Retinal pigment epithelial cell (primary cell): ENCODE measurements around the gene RNF150.

Experiments used
- DNase-seq: peaks from one replicate; pipeline ENCODE4 v3.0.0-alpha.2; 2010; ENCODE audit warnings: low read depth
- H3K4me3 ChIP-seq: 2 replicates; pipeline ENCODE4 v1.5.1; 2011; ENCODE audit warnings: mild to moderate bottlenecking, low read length, control low read depth, moderate library complexity
- TF ChIP-seq, protein P1 (sequence below): conservative IDR thresholded peaks from 2 replicates; pipeline ENCODE4 v1.5.1; 2011; ENCODE audit warnings: low read depth, low read length, control low read depth, inconsistent platforms

RNF150 gene

DNA sequence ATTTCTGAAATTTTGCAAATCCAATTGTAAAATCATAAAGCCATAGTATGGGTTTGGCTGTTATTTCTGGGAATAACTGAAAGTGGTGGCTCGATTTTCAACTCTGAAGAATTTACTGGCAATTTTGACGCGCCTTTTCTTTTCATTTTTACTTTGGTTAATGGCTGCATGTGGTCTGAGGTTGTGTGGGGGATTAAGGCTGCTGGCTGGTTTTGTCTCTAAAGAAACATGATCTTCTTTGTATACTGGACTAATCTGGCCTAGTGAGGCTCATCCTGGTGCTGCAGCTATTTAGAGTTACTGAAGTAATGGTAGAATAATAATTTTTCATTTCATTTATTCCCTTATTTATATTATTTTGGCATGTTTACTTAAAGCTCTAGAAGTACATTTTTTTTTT, 164.0 kb downstream of the RNF150 start:
- TF ChIP-seq, protein P1, sequence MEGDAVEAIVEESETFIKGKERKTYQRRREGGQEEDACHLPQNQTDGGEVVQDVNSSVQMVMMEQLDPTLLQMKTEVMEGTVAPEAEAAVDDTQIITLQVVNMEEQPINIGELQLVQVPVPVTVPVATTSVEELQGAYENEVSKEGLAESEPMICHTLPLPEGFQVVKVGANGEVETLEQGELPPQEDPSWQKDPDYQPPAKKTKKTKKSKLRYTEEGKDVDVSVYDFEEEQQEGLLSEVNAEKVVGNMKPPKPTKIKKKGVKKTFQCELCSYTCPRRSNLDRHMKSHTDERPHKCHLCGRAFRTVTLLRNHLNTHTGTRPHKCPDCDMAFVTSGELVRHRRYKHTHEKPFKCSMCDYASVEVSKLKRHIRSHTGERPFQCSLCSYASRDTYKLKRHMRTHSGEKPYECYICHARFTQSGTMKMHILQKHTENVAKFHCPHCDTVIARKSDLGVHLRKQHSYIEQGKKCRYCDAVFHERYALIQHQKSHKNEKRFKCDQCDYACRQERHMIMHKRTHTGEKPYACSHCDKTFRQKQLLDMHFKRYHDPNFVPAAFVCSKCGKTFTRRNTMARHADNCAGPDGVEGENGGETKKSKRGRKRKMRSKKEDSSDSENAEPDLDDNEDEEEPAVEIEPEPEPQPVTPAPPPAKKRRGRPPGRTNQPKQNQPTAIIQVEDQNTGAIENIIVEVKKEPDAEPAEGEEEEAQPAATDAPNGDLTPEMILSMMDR: no peak
- DNase-seq: no peak
- H3K4me3 ChIP-seq: no peak overlapping the region

DNA sequence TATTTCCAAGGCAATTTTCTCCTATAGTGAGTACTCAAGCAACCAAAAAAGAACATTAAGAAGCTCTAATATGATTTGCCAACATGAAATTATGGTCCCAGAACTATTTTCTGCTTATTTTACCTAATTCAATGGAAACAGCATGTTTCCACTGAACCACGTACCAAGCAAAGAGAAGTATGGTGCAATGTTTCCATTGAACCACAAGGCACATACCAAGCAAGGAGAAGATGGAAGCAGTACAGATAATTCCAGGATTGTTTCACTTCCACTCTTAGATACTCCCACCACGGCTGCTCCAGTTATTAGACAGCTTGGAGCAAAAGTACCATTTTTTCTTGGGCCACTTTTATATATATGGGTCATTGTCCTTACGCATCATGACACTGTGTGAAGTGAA, 164.9 kb downstream of the RNF150 start:
- H3K4me3 ChIP-seq: no peak overlapping the region
- TF ChIP-seq, protein P1: no peak
- no peak for DNase-seq

- no peak for DNase-seq
- no peak overlapping the region for H3K4me3 ChIP-seq
- TF ChIP-seq, protein P1: no peak
These were observed 169.4 kb downstream of the RNF150 start for GRCh38 chr4:140963883-140964282.

- TF ChIP-seq, protein P1: no peak
- no peak for DNase-seq
- no peak overlapping the region for H3K4me3 ChIP-seq
These were observed 177.6 kb downstream of the RNF150 start for GRCh38 chr4:140955641-140956040.

GRCh38 chr4:140952717-140953116, 180.6 kb downstream of the RNF150 start:
- H3K4me3 ChIP-seq: peak overlapping the region; percentile 14
- TF ChIP-seq, protein P1: no peak
- DNase-seq: peak; percentile 48

GRCh38 chr4:140947506-140947905, 185.8 kb downstream of the RNF150 start:
- no peak overlapping the region for H3K4me3 ChIP-seq
- no peak for DNase-seq
- TF ChIP-seq, protein P1: no peak

GRCh38 chr4:140945106-140945505, 188.2 kb downstream of the RNF150 start:
- no peak for DNase-seq
- H3K4me3 ChIP-seq: no peak overlapping the region
- TF ChIP-seq, protein P1: no peak
